BE2C (cell line): ENCODE data around the gene GNAT2.

Source experiments
- DNase-seq: peaks from one replicate; pipeline ENCODE4 v3.0.0-alpha.2; 2020
- H3K27me3 ChIP-seq: fragments of 250-450 bp; sonication (Bioruptor Pico); 2 replicates; pipeline ENCODE4 v1.5.1; 2020; ENCODE audit warnings: mild to moderate bottlenecking
- H3K36me3 ChIP-seq: fragments of 250-450 bp; sonication (Bioruptor Pico); 2 replicates; pipeline ENCODE4 v1.5.1; 2020; ENCODE audit warnings: mild to moderate bottlenecking
- H3K4me1 ChIP-seq: fragments of 250-450 bp; sonication (Bioruptor Pico); 2 replicates; pipeline ENCODE4 v1.5.1; 2020
- H3K4me3 ChIP-seq: 2 replicates; pipeline ENCODE4 v1.5.1; 2011; ENCODE audit warnings: low read depth, low read length
- H3K9me3 ChIP-seq: fragments of 250-450 bp; sonication (Bioruptor Pico); 2 replicates; pipeline ENCODE4 v1.5.1; 2020
- TF ChIP-seq, protein P1 (sequence below): IDR thresholded peaks from 2 replicates; pipeline ENCODE4 v1.5.1; 2012; ENCODE audit warnings: mild to moderate bottlenecking, low read depth, low read length

GNAT2 gene

DNA sequence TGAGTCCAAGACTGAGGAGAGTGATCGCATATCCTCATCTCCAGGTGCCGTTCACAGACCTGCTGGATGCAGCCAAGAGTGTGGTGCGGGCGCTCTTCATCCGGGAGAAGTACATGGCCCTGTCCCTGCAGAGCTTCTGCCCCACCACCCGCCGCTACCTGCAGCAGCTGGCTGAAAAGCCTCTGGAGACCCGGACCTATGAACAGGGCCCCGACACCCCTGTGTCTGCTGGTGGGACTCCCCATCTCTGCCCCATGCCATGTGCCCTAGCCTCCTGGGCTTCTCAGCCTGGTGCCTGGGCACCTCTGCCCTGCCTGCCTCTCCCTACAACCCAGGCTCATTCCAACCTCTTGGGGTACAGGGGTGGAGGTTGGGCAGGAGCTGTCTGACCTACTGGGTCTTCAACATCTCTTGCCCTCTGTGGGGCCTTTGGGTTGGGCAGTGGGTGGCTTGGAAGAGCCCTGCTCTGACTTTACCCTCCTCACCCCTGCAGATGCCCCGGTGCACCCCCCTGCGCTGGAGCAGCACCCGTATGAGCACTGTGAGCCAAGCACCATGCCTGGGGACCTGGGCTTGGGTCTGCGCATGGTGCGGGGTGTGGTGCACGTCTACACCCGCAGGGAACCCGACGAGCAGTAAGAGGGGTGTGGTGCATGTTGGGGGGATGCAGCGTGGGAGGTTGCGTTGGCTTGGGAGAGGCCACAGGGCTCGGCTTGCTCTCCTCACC is 7.4 kb upstream of the GNAT2 start:
- no peak overlapping the region for H3K4me3 ChIP-seq
- TF ChIP-seq, protein P1, sequence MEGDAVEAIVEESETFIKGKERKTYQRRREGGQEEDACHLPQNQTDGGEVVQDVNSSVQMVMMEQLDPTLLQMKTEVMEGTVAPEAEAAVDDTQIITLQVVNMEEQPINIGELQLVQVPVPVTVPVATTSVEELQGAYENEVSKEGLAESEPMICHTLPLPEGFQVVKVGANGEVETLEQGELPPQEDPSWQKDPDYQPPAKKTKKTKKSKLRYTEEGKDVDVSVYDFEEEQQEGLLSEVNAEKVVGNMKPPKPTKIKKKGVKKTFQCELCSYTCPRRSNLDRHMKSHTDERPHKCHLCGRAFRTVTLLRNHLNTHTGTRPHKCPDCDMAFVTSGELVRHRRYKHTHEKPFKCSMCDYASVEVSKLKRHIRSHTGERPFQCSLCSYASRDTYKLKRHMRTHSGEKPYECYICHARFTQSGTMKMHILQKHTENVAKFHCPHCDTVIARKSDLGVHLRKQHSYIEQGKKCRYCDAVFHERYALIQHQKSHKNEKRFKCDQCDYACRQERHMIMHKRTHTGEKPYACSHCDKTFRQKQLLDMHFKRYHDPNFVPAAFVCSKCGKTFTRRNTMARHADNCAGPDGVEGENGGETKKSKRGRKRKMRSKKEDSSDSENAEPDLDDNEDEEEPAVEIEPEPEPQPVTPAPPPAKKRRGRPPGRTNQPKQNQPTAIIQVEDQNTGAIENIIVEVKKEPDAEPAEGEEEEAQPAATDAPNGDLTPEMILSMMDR = no peak
- H3K27me3 ChIP-seq = no peaks in the 10 kb centered on the region
- H3K4me1 ChIP-seq = peaks cover 45% of the 10 kb centered on the region
- no peaks in the 10 kb centered on the region for H3K9me3 ChIP-seq
- peaks cover 67% of the 10 kb centered on the region for H3K36me3 ChIP-seq
- no peak for DNase-seq

DNA sequence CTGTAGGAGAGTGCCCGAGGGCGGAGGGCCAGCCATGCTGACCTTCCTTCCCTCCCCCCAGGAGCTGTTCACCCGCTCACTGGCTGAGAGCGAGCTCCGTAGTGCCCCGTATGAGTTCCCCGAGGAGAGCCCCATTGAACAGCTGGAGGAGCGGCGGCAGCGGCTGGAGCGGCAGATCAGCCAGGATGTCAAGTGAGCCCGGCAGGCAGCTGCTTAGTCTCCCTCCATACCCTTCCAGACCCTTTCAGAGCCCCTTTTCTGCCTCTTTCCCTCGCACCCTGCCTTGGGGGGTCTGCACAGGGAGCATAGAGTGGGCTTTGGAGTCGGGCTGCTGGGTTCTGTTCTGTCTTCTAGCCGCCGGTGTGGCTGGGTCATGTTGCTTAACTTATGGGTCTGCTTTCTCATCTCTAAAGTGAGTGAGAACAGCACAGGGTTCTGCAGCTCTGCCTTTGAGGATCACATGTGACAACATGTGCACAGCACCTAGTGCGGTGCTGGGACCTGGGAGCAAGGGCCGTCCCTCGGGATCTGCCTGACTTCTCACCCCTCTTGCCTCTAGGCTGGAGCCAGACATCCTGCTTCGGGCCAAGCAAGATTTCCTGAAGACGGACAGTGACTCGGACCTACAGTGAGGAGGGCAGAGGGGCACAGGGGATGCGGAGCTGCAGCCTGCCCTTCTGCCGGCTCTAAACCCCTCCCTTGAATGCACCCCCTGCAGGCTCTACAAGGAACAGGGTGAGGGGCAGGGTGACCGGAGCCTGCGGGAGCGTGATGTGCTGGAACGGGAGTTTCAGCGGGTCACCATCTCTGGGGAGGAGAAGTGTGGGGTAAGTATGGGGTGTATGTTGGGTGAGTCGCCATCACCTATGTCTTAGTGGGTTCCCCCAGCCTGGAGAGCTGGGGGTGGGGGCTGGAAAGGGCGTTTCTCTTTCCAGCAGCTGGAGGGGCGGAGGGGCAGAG is 6.5 kb upstream of the GNAT2 start:
- Histone ChIP-seq H3K36me3 (peaks cover 59% of the 10 kb centered on the region), H3K4me1 (peaks cover 36% of the 10 kb centered on the region), H3K27me3 (no peaks in the 10 kb centered on the region), H3K4me3 (no peak overlapping the region), H3K9me3 (no peaks in the 10 kb centered on the region)
- TF ChIP-seq, protein P1 = no peak
- peak; percentile 27 for DNase-seq

DNA sequence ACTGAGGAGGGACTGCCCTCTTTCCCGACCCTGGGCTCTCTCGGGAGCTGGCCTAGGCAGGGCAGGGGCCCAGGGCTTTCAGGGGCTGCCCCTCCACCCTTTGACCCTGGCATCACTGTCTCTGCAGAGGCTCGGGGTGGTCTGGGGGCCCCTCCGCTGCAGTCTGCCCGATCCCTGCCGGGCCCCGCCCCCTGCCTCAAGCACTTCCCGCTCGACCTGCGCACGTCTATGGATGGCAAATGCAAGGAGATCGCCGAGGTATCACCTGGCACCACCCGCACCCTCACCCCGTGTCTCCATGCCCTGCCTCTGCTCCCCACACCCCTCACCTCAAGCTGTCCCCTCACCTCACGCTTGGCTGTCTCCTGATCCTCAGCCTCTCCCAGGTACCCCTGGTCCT is 5.8 kb upstream of the GNAT2 start:
- H3K4me3 ChIP-seq = no peak overlapping the region
- no peaks in the 10 kb centered on the region for H3K9me3 ChIP-seq
- H3K4me1 ChIP-seq = peaks cover 33% of the 10 kb centered on the region

DNA sequence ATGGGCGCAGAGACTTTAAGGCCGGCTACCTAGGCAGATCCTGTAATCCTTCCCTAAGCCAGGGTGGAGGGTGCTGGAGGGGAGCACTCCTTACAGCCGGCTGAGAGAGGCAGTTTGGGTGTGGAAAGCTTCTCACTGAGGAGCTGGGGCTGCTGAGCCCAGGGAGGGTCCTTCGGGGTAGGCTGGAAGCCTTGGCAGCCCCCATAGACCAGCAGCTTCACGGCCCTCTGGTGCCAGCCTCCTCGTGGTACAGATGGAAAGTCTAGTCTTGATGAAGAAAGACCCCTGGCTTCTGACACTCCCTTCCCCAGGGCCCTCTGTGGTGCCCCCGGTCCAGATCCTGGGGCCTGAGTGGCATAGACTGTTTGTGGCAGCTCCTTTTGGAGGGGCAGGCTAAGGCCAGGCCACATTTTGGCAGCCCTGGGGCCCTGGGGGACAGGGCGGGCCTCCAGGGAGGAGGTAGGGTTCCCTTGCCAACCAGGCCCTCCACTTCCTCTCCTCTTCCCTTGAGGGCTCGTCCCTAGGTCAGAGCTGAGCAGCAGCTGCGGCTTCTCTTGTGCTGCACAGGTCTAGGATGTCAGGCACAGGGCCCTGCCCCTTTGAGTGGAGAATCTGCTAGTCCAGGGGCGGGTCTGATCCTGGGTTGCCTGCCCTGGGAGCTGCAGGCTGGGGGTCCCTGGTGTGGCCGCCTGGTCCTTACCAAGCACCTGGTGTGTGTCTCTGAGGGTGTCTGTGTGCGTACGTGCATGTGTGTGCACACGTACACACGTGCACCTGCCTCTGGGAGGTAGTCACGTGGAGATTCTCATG is 5.0 kb upstream of the GNAT2 start:
- Histone ChIP-seq H3K4me1 (peaks cover 34% of the 10 kb centered on the region), H3K4me3 (no peak overlapping the region), H3K36me3 (peaks cover 47% of the 10 kb centered on the region), H3K9me3 (no peaks in the 10 kb centered on the region), H3K27me3 (no peaks in the 10 kb centered on the region)
- DNase-seq = peak; percentile 55
- TF ChIP-seq, protein P1 = no peak

More for the DNA sequence above, 5.8 kb upstream of the GNAT2 start:
- H3K36me3 ChIP-seq = peaks cover 55% of the 10 kb centered on the region
- TF ChIP-seq, protein P1 = no peak
- peak; percentile 9 for DNase-seq
- no peaks in the 10 kb centered on the region for H3K27me3 ChIP-seq

DNA sequence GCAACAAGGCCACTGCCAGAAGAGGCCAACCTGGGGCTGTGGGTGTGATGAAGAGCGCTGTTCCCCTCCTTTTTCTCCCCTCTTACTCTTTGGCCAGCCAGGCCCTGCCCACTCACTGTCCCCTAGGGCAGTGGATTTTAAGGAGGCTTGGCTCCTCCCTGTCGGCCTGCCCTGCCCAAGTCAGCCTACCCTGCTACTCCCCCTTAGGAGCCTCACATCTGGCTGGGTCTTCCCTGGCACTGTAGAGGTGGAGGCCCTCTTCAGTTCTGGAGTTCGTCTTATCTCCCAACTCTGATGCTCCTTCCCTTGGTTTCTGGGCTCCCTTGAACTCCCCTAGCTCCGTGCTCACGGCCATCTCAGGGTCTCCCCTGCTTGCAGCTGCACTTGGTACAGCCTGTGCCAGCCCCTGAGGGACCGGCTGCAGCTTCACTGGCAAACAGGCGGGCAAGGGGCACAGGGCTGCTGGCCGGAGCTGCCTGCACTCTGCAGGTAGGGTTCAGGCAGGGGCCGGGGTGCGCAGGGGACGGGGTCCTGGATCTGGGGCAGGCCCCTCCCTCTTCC is 4.3 kb upstream of the GNAT2 start:
- Histone ChIP-seq H3K4me1 (peaks cover 42% of the 10 kb centered on the region), H3K27me3 (no peaks in the 10 kb centered on the region), H3K9me3 (no peaks in the 10 kb centered on the region), H3K4me3 (no peak overlapping the region), H3K36me3 (peaks cover 40% of the 10 kb centered on the region)
- TF ChIP-seq, protein P1 = no peak
- DNase-seq = peak; percentile 10
